GM19023 (cell line): ENCODE measurements around the gene WHRN.

Source experiments
- ATAC-seq: cut with Tn5 transposase; IDR thresholded peaks from one replicate; pipeline ENCODE4 v1.9.1; 2021; ENCODE audit warnings: mild to moderate bottlenecking, moderate library complexity; ENCODE audit not compliant: unreplicated experiment

Gene WHRN

DNA sequence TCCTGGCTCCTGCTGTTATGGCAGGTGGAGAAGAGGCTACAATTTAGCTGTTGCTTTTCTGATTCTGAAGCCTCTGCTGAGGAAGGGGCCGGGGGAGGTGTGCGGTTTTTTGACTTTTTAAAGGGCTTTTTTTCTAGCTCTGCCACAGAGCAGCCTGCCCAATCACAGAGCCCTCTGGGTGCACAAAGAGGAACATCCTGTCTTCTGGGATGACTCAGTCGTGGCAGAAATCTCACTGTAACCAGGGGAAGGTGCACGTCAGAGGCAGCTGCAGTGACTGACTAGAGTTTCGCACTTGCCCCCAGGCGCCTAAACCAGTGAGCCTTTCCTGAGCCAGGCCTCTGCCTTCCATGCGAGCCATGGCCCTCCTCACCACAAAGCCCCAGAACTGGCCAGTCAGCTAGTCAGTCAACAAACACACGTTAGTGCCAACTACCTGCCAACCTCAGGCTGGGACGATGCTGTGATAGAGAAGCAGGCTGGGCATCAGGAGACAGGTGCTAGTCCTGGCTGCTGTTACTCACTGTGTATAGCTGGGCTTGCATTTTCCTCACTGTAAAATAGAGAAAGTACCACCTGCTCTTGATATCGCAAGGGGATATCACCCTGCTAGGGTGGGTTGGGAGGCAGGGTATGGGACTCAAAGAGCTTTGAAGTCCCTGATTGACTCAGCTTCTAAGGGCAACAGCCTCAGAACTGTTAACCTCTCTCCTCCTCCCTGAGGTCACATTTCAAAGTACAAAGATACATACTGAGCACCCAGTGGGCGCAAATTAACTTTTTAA is 119.7 kb downstream of the WHRN start:
- peak; percentile 84 for ATAC-seq

GRCh38 chr9:114384836-114385396 is 120.4 kb downstream of the WHRN start:
- ATAC-seq = no peak

DNA sequence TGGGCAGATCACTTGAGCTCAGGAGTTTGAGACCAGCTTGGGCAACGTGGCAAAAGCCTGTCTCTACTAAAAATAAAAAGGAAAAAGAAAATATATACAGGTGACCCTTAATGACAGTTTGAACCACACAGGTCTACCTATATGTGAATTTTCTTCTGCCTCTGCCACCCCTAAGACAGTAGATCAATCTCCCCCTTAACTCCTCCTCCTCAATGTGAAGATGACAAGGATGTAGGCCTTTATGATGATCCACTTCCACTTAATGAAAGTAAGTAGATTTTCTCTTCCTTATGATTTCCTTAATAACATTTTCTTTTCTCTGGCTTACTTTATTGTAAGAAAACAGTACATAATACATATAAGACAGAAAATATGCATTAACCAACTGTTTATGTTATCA is 120.9 kb downstream of the WHRN start:
- ATAC-seq = no peak

DNA sequence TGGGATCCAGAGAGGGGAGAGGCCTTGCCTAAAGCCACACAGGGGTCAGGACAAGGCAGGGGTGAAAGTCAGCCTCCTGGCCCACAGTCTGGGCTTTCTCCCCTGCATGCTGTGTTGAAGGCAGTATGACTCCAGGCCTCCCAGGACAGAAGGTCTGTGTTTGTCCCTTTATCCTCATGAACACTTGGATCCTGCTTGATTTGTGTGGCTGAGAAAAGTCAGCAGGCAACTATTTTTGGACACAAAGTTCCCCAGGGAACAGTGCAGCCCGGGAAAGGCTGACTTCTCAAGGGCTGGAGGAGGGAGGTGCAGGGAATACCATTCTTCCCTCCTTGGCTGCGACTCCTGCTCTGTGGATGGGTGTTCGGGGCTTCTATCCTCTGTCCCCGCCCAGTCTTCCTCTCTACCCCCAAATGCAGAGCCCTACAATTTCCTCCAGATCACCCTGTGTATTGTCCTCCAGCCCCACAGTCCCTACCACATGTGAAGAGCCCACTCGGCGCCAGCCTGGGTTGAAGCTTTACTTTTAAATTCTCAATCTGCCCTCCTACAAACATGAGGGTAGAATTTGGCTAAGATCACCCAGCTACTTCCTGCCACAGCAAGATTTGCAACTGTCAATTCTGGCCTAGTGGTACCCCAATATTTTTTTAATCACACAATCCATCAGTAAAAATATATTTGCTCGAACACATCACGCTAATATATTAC is 121.6 kb downstream of the WHRN start:
- ATAC-seq = no peak

DNA sequence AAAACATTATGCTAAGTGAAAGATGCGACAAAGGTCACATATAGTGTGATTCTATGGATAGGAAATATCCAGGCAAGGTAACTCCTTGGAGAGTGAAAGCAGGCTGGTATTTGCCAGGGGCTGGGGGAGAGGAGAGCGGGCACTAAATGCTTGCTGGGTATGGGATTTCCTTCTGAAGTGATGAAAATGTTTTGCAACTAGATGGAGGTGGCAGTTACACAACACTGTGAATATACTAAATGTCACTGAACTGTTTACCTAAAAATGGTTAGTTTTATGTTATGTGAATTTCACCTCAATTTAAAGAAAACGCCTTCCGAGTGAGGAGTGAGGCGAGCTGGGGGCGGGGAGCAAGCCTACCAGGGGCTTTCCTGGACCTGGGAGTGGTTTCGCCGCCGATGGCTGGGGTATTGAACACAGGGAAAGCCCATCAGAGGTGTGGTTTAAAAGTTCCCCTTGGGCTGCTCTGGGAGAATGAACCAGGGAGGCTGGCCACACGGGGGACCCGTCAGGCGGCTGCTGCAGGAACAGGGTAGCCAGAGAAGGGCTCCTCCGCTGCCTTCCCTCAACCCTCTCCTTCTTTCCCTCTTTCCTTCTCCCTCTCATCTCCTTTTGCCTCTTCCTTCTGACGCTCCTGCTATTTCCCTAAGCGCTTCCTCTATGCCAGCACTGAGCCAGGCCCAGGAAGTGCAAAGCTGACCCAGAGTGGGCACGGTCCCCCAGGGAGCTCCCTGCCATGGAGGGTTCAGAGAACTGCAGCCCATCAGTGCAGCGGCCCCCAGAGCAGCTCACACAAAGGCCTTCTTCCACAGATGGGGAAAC is 122.4 kb downstream of the WHRN start:
- ATAC-seq = no peak

GRCh38 chr9:114378883-114379282 is 126.4 kb downstream of the WHRN start:
- ATAC-seq = no peak

DNA sequence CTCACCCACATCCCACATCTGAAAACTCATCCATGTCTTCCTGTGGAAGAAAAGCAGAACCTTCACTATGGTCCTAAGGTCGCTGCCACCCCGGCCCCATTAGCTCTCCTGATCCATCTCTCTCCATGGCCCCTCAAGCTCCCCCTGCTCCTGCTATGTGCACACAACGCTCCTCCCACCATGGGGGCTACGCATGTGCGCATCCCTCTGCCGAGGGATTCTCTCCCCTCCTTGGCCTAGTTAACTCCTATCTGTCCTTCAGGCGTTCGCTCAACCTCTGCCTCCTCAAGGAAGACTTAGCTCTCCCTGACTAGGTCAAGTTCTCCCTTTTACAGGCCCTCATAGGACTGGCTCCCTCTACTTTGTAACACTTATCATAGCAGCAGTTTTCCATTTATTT is 127.3 kb downstream of the WHRN start:
- ATAC-seq = no peak

GRCh38 chr9:114376586-114377445 is 128.5 kb downstream of the WHRN start:
- no peak for ATAC-seq

- ATAC-seq = no peak
Measured at GRCh38 chr9:114375386-114376175, 129.7 kb downstream of the WHRN start.

GRCh38 chr9:114374936-114375335 is 130.3 kb downstream of the WHRN start:
- no peak for ATAC-seq

- no peak for ATAC-seq
Measured at GRCh38 chr9:114373960-114374730, 131.1 kb downstream of the WHRN start.

DNA sequence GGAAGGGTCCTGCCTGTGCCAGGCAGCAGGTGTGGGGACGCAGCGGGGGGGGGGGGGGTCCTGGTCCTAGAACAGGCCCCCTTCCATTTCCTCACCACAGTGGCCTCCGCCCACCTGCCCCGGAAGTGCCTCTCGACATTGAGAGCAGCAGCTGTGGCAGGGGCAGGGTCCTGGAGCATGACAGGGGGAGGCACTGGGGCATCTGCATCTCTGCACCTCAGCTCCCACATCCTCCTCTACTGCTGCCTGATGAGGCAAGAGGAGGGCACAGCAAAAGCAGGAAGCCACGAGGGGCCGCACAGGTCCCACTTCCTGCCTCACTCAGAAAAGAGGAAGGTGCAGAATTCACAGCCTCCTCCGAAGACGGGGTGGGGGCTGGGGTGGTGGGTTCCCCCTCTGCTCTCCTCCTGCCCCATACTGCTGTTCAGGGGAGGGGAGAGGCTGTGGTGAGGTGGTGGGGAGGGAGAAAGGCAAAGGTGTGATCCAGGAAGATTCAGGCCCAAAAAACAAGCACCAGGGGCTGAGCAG is 132.3 kb downstream of the WHRN start:
- ATAC-seq = peak; percentile 84

DNA sequence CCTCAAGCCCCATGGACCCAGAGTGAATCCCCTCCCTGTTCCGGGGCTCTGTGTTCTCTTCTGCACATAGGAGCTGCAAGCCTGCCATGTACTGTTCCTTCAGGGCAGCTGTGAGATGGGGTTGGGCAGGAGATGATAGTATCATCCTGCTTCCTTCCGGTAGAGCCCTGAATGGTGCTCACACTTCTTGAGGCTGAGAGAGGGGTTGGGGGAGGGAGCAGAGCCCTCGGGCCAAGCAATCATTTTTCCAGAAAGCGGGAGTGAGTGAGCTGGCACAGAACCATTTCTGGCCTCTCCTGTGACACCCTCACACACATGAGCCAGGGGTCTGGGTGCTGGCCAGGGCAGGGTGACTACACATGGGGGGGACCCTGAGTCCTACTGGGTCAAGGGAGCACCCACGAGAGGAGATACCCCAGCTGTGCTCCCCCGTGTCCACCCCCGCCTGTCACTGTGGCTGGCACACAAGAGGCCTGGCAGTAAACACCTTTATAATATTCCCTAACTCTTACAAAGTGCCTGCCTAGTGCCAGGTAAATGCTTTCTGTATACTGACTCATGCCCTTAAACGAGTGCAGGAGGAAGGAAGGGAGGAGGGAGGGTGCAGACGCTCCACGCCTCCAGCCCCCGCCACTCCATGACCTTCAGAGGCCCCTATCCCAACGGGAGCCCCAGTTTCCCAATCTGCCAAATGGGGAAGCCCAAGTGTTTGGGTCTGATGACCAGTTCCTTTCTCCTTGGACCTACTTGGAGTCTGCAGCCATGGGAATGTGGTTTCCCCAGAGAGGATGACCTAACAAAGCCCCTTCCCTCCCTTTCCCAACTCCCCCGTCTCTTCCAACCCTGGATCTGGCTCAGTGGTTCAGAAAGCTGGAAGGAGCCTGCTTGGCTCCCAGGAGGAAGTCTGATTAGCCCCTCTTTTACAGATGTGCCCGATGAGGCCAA is 133.0 kb downstream of the WHRN start:
- no peak for ATAC-seq

GRCh38 chr9:114371343-114371944 is 133.8 kb downstream of the WHRN start:
- no peak for ATAC-seq

GRCh38 chr9:114370968-114371320 is 134.3 kb downstream of the WHRN start:
- ATAC-seq = no peak

- ATAC-seq = no peak
Measured at GRCh38 chr9:114370251-114370967, 134.9 kb downstream of the WHRN start.
